ENCODE data around the gene ZNF202. TPM values are rescaled to one million over a fixed set of nuclear protein-coding genes. Genes with fewer than 3 reads are reported as not detected.

ZNF202 gene
- 1 to 10 TPM; 6.8 to 9.2 (median 8.3) TPM for total RNA-seq

GRCh38 chr11:123741159-123742030 is at the start of gene ZNF202:
Gene ZNF202, minus strand, starts transcription at chr11:123741660. Its CDS starts 10,772 bp downstream, at chr11:123730888.
- Histone ChIP-seq H3K27ac (peak within 1 kb of the TSS; percentile 87), H3K4me3 (peak within 1 kb of the TSS; percentile 90), H3K4me1 (peaks cover 23% of the 10 kb centered on the region), H3K27me3 (no peaks in the 10 kb centered on the region), H3K9me3 (no peaks in the 10 kb centered on the region), H3K36me3 (no peaks in the 10 kb centered on the region)
- under 1% methylated on average over 39 of the region's 67 CpGs for WGBS
- TF ChIP-seq POLR2AphosphoS5 (IDR thresholded peaks at IDR 0.05) = peak in 1 of 3 donors; percentile 50
- TF ChIP-seq POLR2A (IDR thresholded peaks at IDR 0.05) = no peak
- TF ChIP-seq, protein P1, sequence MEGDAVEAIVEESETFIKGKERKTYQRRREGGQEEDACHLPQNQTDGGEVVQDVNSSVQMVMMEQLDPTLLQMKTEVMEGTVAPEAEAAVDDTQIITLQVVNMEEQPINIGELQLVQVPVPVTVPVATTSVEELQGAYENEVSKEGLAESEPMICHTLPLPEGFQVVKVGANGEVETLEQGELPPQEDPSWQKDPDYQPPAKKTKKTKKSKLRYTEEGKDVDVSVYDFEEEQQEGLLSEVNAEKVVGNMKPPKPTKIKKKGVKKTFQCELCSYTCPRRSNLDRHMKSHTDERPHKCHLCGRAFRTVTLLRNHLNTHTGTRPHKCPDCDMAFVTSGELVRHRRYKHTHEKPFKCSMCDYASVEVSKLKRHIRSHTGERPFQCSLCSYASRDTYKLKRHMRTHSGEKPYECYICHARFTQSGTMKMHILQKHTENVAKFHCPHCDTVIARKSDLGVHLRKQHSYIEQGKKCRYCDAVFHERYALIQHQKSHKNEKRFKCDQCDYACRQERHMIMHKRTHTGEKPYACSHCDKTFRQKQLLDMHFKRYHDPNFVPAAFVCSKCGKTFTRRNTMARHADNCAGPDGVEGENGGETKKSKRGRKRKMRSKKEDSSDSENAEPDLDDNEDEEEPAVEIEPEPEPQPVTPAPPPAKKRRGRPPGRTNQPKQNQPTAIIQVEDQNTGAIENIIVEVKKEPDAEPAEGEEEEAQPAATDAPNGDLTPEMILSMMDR (IDR thresholded peaks at IDR 0.05) = peak in 1 of 2 donors; percentile 7
- peak; percentile 94 to 96 for DNase-seq (ENCODE audit: low spot score in 2 of 2)

DNA sequence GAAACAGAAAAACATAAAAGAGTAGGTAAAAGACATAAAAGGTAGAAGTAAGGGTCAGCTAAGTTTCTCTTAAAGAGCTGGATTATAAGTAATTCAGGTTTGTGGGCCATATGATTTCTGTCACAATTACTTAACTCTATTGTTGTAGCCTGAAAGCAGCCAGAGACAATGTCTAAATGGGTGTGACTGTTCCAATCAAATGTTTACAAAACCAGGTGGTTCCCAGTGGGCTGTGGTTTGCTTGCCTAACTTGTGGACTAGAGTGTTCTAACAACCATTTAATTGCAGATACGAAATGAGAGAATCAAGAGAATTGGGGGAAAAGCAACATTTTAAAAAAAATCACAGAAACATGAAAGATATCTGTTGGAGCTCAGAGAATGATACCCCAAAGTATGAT is 42.1 kb upstream of the ZNF202 start:
- WGBS = 69% methylated on average over 1 of the region's 1 CpG
- Histone ChIP-seq H3K4me3 (no peak overlapping the region), H3K4me1 (no peaks in the 10 kb centered on the region), H3K27ac (no peak overlapping the region), H3K9me3 (no peaks in the 10 kb centered on the region), H3K27me3 (no peaks in the 10 kb centered on the region), H3K36me3 (no peaks in the 10 kb centered on the region)
- no peak for DNase-seq (ENCODE audit: low spot score in 2 of 2)
- TF ChIP-seq EP300 (IDR thresholded peaks at IDR 0.05) (no peak), POLR2AphosphoS5 (IDR thresholded peaks at IDR 0.05) (no peak), POLR2A (IDR thresholded peaks at IDR 0.05) (no peak)
- TF ChIP-seq, protein P1 (IDR thresholded peaks at IDR 0.05) = no peak

DNA sequence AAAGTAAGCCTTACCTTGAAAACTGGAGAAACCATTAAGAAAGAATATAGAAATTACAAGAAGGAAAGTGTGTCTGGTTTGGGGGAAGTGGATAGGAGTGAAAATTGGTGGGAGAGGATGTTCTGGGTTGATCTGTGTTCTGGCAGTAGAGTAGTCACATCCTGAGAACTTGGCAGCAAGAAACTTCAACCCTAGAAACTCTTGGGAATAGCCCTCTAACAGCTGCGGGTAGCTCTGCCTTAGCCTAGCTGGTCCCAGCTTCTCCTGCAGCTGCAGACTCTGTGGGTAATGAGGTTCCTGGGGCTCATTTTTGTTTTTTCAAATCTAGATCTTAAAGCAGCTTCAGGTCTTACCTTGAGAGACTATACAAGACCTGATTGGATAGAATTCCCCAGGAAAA is 37.1 kb upstream of the ZNF202 start:
- H3K4me3 ChIP-seq = no peak overlapping the region
- 65% methylated on average over 1 of the region's 1 CpG for WGBS
- H3K4me1 ChIP-seq = no peaks in the 10 kb centered on the region
- H3K27me3 ChIP-seq = no peaks in the 10 kb centered on the region
- H3K9me3 ChIP-seq = no peaks in the 10 kb centered on the region
- no peaks in the 10 kb centered on the region for H3K36me3 ChIP-seq
- TF ChIP-seq, protein P1 (IDR thresholded peaks at IDR 0.05) = no peak
- H3K27ac ChIP-seq = no peak overlapping the region
- no peak for DNase-seq (ENCODE audit: low spot score in 2 of 2)

GRCh38 chr11:123775715-123776549 is 34.5 kb upstream of the ZNF202 start:
- H3K4me1 ChIP-seq = no peaks in the 10 kb centered on the region
- no peaks in the 10 kb centered on the region for H3K27me3 ChIP-seq
- H3K27ac ChIP-seq = no peak overlapping the region
- H3K9me3 ChIP-seq = no peaks in the 10 kb centered on the region
- H3K4me3 ChIP-seq = no peak overlapping the region
- TF ChIP-seq, protein P1 (IDR thresholded peaks at IDR 0.05) = no peak
- TF ChIP-seq POLR2AphosphoS5 (IDR thresholded peaks at IDR 0.05) = no peak
- no peak for TF ChIP-seq EP300 (IDR thresholded peaks at IDR 0.05)
- WGBS = 35% methylated on average over 4 of the region's 4 CpGs
- H3K36me3 ChIP-seq = no peaks in the 10 kb centered on the region
- DNase-seq (ENCODE audit: low spot score in 2 of 2) = no peak

- Histone ChIP-seq H3K27me3 (no peaks in the 10 kb centered on the region), H3K36me3 (no peaks in the 10 kb centered on the region), H3K4me3 (no peak overlapping the region), H3K27ac (no peak overlapping the region), H3K4me1 (no peaks in the 10 kb centered on the region), H3K9me3 (no peaks in the 10 kb centered on the region)
- WGBS = 62% methylated on average over 1 of the region's 1 CpG
- TF ChIP-seq POLR2A (IDR thresholded peaks at IDR 0.05) = no peak
- no peak for TF ChIP-seq EP300 (IDR thresholded peaks at IDR 0.05)
- TF ChIP-seq, protein P1 (IDR thresholded peaks at IDR 0.05) = no peak
- TF ChIP-seq POLR2AphosphoS5 (IDR thresholded peaks at IDR 0.05) = no peak
- no peak for DNase-seq (ENCODE audit: low spot score in 2 of 2)
These were observed 33.8 kb upstream of the ZNF202 start for GRCh38 chr11:123775289-123775688.
